Pancreas (tissue), 10 donors: ENCODE results near the gene IL17RA. TPM values are rescaled to one million over a fixed set of nuclear protein-coding genes. Genes with fewer than 3 reads are reported as not detected.

ENCODE experiments used
- ATAC-seq, 4 donors: fragments of 200-7000 bp; cut with Tn5 transposase; one replicate each; pipeline versions ENCODE4 v1.8.0 to v1.9.1; 2020; ENCODE audit warnings: mild to moderate bottlenecking in 4 of 4, moderate library complexity in 4 of 4
- DNase-seq, 6 donors: peaks; one replicate each; pipeline ENCODE4 v3.0.0-alpha.2; 2020
- FAIRE-seq: peaks from 2 replicates; lab custom pipeline; 2012; peaks lifted over from hg19 to GRCh38; lab: Jason Lieb, UNC
- H3K27ac ChIP-seq, 4 donors: fragments of 200-600 bp; sonication (generic); 1 replicate in 3 of 4; 2 replicates in 1 of 4; pipeline versions ENCODE4 v1.5.0 to v1.8.0; 2020
- H3K27me3 ChIP-seq, 4 donors: fragments of 200-600 bp; one replicate each; pipeline ENCODE4 v1.8.0; 2021
- H3K36me3 ChIP-seq, 3 donors: fragments of 200-600 bp; sonication (generic) in 1 of 3; one replicate each; pipeline versions ENCODE4 v1.5.0 to v1.8.0; 2020 to 2021
- H3K4me1 ChIP-seq, 3 donors: fragments of 200-600 bp; one replicate each; pipeline ENCODE4 v1.8.0; 2021
- H3K4me3 ChIP-seq, 4 donors: fragments of 200-600 bp; sonication (generic) in 2 of 4; one replicate each; pipeline versions ENCODE4 v1.5.0 to v1.8.0; 2020 to 2021
- H3K9me3 ChIP-seq, 4 donors: fragments of 200-600 bp; one replicate each; pipeline ENCODE4 v1.8.0; 2021
- CTCF ChIP-seq, 4 donors: fragments of 200-600 bp; sonication (generic) in 3 of 4; IDR thresholded peaks; one replicate each; pipeline versions ENCODE4 v1.5.0 to v1.8.0; 2021; ENCODE audit warnings: antibody characterized with exemption in 4 of 4
- WGBS, 2 donors: extraction: QIAGEN DNeasy Blood & Tissue Kit; methylation state at CpG; one replicate each; pipeline ENCODE4 v1.1.7; 2013; 5-methylcytosine and 5-hydroxymethylcytosine counted together
- intact Hi-C, 3 donors: fragments of 100-400 bp; cut with DNase I; formaldehyde crosslinking; loops; one replicate each; pipeline versions ENCODE4 v1.11.1 to v1.14.2; 2022
- polyA plus RNA-seq, 2 donors: library from polyadenylated mRNA; stranded (reverse); fragments of 200-250 nt; gene quantifications; one replicate each; pipeline ENCODE4 v1.2.3, GENCODE V29; 2013
- total RNA-seq, 6 donors: library from RNA; stranded (reverse); fragmentation: NEBNext Ultra II Directional in 4 of 6; extraction: Animal tissue kit (Norgen Biotek cat#: 25700) in 4 of 6; gene quantifications; one replicate each; pipeline versions ENCODE4 v1.2.1 to v1.2.4, GENCODE V29; 2021 to 2023
- donor health status: healthy with polysubstance abuse.
- donor health status: DM: no; HTN: no; CAD: no; lungs with moderate emphysema.
- donor health status: DM: no; HTN: no; CAD: no.
- donor health status: control.
- donor health status: control.
- donor health status: Bipolar disorder and iron deficiency.
- donor health status: DM: yes; HTN: yes; CAD: no.
- donor health status: DM: no; HTN: no; CAD: no.
- donor health status: DM: no; HTN: no; CAD: no.
- donor health status: DM: yes; HTN: yes; CAD: no.

Gene IL17RA
- total and polyA plus RNA-seq, 8 donors: 3.8 to 17.0 (median 8.1) TPM

- H3K4me1 ChIP-seq: no peaks in the 10 kb centered on the region
- H3K4me3 ChIP-seq: no peak overlapping the region
- H3K9me3 ChIP-seq: no peaks in the 10 kb centered on the region
- ATAC-seq: no peak
- intact Hi-C loops: no loop called here
- H3K27me3 ChIP-seq: no peaks in the 10 kb centered on the region
- no peak for FAIRE-seq
- H3K27ac ChIP-seq: no peak overlapping the region
- no peak for TF ChIP-seq CTCF (IDR thresholded peaks at IDR 0.05)
- no peak for DNase-seq
- WGBS, 2 donors: 92 to 96% methylated on average over 11 of the region's 11 CpGs
- H3K36me3 ChIP-seq: peaks cover 0 to 35% (median 7%) of the 10 kb centered on the region in 3 donors
Measured at GRCh38 chr22:17138513-17138912, 53.7 kb downstream of the IL17RA start.

GRCh38 chr22:17140022-17140421, 55.2 kb downstream of the IL17RA start:
- peaks cover 0 to 42% (median 7%) of the 10 kb centered on the region in 3 donors for H3K36me3 ChIP-seq
- intact Hi-C loops: no loop called here
- H3K4me3 ChIP-seq: no peak overlapping the region
- no peaks in the 10 kb centered on the region for H3K27me3 ChIP-seq
- ATAC-seq: no peak
- TF ChIP-seq CTCF (IDR thresholded peaks at IDR 0.05): no peak
- no peak for DNase-seq
- WGBS, 2 donors: 81 to 87% methylated on average over 8 of the region's 8 CpGs
- H3K4me1 ChIP-seq: no peaks in the 10 kb centered on the region
- no peak for FAIRE-seq
- H3K9me3 ChIP-seq: no peaks in the 10 kb centered on the region
- H3K27ac ChIP-seq: no peak overlapping the region

GRCh38 chr22:17140826-17141766, 56.3 kb downstream of the IL17RA start:
- no peak for FAIRE-seq

GRCh38 chr22:17143101-17143500, 58.3 kb downstream of the IL17RA start:
- WGBS, 2 donors: 85 to 91% methylated on average over 9 of the region's 9 CpGs
- no peak for TF ChIP-seq CTCF (IDR thresholded peaks at IDR 0.05)

More at GRCh38 chr22:17140826-17141766, 56.3 kb downstream of the IL17RA start:
- Histone ChIP-seq H3K4me1 (no peaks in the 10 kb centered on the region), H3K27me3 (no peaks in the 10 kb centered on the region), H3K36me3 (peaks cover 0 to 42% (median 7%) of the 10 kb centered on the region in 3 donors), H3K4me3 (no peak overlapping the region), H3K9me3 (no peaks in the 10 kb centered on the region), H3K27ac (no peak overlapping the region)
- DNase-seq: no peak
- no peak for TF ChIP-seq CTCF (IDR thresholded peaks at IDR 0.05)
- intact Hi-C loops: no loop called here
- no peak for ATAC-seq
- WGBS, 2 donors: 90 to 99% methylated on average over 9 of the region's 9 CpGs

GRCh38 chr22:17143826-17144225, 59.0 kb downstream of the IL17RA start:
- no peak for ATAC-seq
- intact Hi-C loops: no loop called here
- 87 to 92% methylated on average over 8 of the region's 8 CpGs for WGBS, 2 donors

More at GRCh38 chr22:17143101-17143500, 58.3 kb downstream of the IL17RA start:
- no peaks in the 10 kb centered on the region for H3K27me3 ChIP-seq
- peaks cover 0 to 42% (median 7%) of the 10 kb centered on the region in 3 donors for H3K36me3 ChIP-seq
- no peaks in the 10 kb centered on the region for H3K4me1 ChIP-seq
- no peak overlapping the region for H3K4me3 ChIP-seq
- no peak for DNase-seq
- ATAC-seq: no peak
- intact Hi-C loops: no loop called here
- FAIRE-seq: no peak
- H3K27ac ChIP-seq: no peak overlapping the region
- no peaks in the 10 kb centered on the region for H3K9me3 ChIP-seq

More at GRCh38 chr22:17143826-17144225, 59.0 kb downstream of the IL17RA start:
- no peaks in the 10 kb centered on the region for H3K9me3 ChIP-seq
- peaks cover 0 to 37% (median 7%) of the 10 kb centered on the region in 3 donors for H3K36me3 ChIP-seq
- TF ChIP-seq CTCF (IDR thresholded peaks at IDR 0.05): no peak
- no peaks in the 10 kb centered on the region for H3K27me3 ChIP-seq
- H3K27ac ChIP-seq: no peak overlapping the region
- H3K4me3 ChIP-seq: no peak overlapping the region
- no peak for DNase-seq
- no peak for FAIRE-seq
- H3K4me1 ChIP-seq: no peaks in the 10 kb centered on the region
